Transverse colon (tissue), 4 donors: ENCODE results near the gene LDLRAD4.

Source experiments
- POLR2AphosphoS5 ChIP-seq, 3 donors: sonication (generic); formaldehyde crosslinking; IDR thresholded peaks; one replicate each; pipeline ENCODE4 v1.6.1; 2016; ENCODE audit warnings: antibody characterized with exemption in 3 of 3
- TF ChIP-seq, protein P1 (sequence below), 5 experiments: fragments of 200-600 bp in 3 of 5; fragments of 450-650 bp in 2 of 5; sonication (generic) in 3 of 5; IDR thresholded peaks; 1 replicate in 2 of 5; 2 replicates in 3 of 5; pipeline ENCODE4 v1.5.1; 2016 to 2017; ENCODE audit warnings: antibody characterized with exemption in 5 of 5, inconsistent platforms in 3 of 5, mild to moderate bottlenecking in 2 of 5, moderate library complexity in 1 of 5

DNA sequence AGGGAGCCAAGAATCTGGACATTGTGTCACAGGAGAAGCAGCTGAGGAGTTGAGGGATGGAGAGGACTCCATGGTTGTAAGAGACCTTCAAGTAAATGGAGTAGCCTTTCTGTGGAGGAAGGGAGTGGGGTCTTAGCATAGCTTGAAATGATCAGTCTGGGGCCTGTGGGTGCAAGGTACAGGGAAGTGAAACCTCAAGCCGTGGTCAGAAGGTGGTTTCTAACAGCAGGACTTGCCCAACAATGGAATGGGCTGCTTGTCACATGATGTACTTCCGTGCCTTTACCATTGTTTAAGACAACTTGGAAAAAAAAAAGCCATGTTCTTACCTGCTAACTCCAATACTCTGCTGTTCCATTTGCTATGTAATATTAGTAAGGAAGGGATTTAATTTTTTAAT is 140.7 kb downstream of the LDLRAD4 start:
- TF ChIP-seq, protein P1, sequence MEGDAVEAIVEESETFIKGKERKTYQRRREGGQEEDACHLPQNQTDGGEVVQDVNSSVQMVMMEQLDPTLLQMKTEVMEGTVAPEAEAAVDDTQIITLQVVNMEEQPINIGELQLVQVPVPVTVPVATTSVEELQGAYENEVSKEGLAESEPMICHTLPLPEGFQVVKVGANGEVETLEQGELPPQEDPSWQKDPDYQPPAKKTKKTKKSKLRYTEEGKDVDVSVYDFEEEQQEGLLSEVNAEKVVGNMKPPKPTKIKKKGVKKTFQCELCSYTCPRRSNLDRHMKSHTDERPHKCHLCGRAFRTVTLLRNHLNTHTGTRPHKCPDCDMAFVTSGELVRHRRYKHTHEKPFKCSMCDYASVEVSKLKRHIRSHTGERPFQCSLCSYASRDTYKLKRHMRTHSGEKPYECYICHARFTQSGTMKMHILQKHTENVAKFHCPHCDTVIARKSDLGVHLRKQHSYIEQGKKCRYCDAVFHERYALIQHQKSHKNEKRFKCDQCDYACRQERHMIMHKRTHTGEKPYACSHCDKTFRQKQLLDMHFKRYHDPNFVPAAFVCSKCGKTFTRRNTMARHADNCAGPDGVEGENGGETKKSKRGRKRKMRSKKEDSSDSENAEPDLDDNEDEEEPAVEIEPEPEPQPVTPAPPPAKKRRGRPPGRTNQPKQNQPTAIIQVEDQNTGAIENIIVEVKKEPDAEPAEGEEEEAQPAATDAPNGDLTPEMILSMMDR (IDR thresholded peaks at IDR 0.05), result no peak
- no peak for TF ChIP-seq POLR2AphosphoS5 (IDR thresholded peaks at IDR 0.05)
